ENCODE results near the gene DDTL. TPM values are rescaled to one million over a fixed set of nuclear protein-coding genes. Genes with fewer than 3 reads are reported as not detected.
A peak's percentile ranks its signal among the peaks of the same experiment; 100 is the strongest.

Gene DDTL
- total and polyA plus RNA-seq, 2 of the 4 experiments (the other 2 are of a cell fraction): 0.36 to 1.5 TPM

- BruUV-seq (replicated peaks): no TSS peak
- H2BK120ac ChIP-seq (ENCODE audit: low read depth, low read length): no peak overlapping the region
Observed at GRCh38 chr22:24006914-24007214, 40.2 kb downstream of the DDTL start.

More at GRCh38 chr22:24006914-24007214, 40.2 kb downstream of the DDTL start:
- no peak for ATAC-seq (ENCODE audit: low read depth)
- H2BK15ac ChIP-seq (ENCODE audit: low read depth, low read length): no peak overlapping the region
- H3K9me3 ChIP-seq (ENCODE audit: control insufficient read depth, insufficient read depth, low read length): no peaks in the 10 kb centered on the region
- in situ Hi-C loops (cut with MboI; ENCODE audit: low sequenced_read_pairs) (no loop called here), intact Hi-C loops (cut with micrococcal nuclease) (no loop called here), dilution Hi-C loops (cut with HindIII; ENCODE audit: low sequenced_read_pairs, unreplicated experiment) (no loop called here)
- peak overlapping the region; percentile 20 for H2AK9ac ChIP-seq (replicated peaks; ENCODE audit: low read depth, low read length, poor library complexity)
- no peak overlapping the region for H3K56ac ChIP-seq (ENCODE audit: extremely low read depth, insufficient read depth, low read length)
- no peak overlapping the region for H2BK20ac ChIP-seq (ENCODE audit: low read depth, low read length)
- peaks cover 4 to 5% of the 10 kb centered on the region in 2 experiments; a peak in 3 of 4 replicates for H3K79me1 ChIP-seq (ENCODE audit: low read depth in 1 of 2, low read length in 2 of 2)
- no peak overlapping the region for H4K91ac ChIP-seq (ENCODE audit: insufficient read depth, low read depth, low read length)
- no peaks in the 10 kb centered on the region for H3K36me3 ChIP-seq (ENCODE audit: control insufficient read depth, insufficient read depth, low read length)
- no peaks in the 10 kb centered on the region for H3K9me1 ChIP-seq (ENCODE audit: insufficient read depth, low read length)
- no peak for DNase-seq
- no peak overlapping the region for H3K27ac ChIP-seq (ENCODE audit: insufficient read depth, low read length)
- H3K23ac ChIP-seq (ENCODE audit: low read depth, low read length): no peak overlapping the region
- no peak overlapping the region for H4K8ac ChIP-seq (ENCODE audit: low read depth in 2 of 2, low read length in 2 of 2)
- H2AFZ ChIP-seq (replicated peaks; ENCODE audit: low read length, poor library complexity): no peak overlapping the region
- ChIA-PET POLR2A (ENCODE audit: unreplicated experiment) (no interaction called here), CTCF (no interaction called here)
- H3K4ac ChIP-seq (ENCODE audit: low read depth, low read length): no peak overlapping the region
- no peaks in the 10 kb centered on the region for H3K4me1 ChIP-seq (ENCODE audit: control insufficient read depth, insufficient read depth, low read length)
- no CpG with 5 or more reads among the region's 6 CpGs for WGBS, 2 experiments (ENCODE audit: extremely low coverage in 2 of 2, insufficient read length in 1 of 2)
- no peak overlapping the region for H3K14ac ChIP-seq (replicated peaks; ENCODE audit: low read depth, low read length)
- no peak overlapping the region for H3K9ac ChIP-seq (ENCODE audit: low read depth, low read length)
- no peak overlapping the region for H2BK5ac ChIP-seq (ENCODE audit: low read depth, low read length, poor library complexity, severe bottlenecking)
- TF ChIP-seq CEBPB (IDR thresholded peaks at IDR 0.05; ENCODE audit: low read depth, low read length) (no peak), BHLHE40 (IDR thresholded peaks at IDR 0.05; ENCODE audit: low read depth, low read length) (no peak), CHD1 (IDR thresholded peaks at IDR 0.05; ENCODE audit: low read depth, low read length) (no peak), USF2 (IDR thresholded peaks at IDR 0.05; ENCODE audit: low read depth, low read length) (no peak), MXI1 (IDR thresholded peaks at IDR 0.05; ENCODE audit: borderline replicate concordance, low read depth, low read length) (no peak), SMC3 (IDR thresholded peaks at IDR 0.05; ENCODE audit: low read depth, low read length) (no peak), CTCF (conservative IDR thresholded peaks at IDR 0.05; ENCODE audit: low read depth, low read length) (no peak)
- H3K4me2 ChIP-seq (ENCODE audit: low read depth, low read length): no peak overlapping the region
- H3K27me3 ChIP-seq (ENCODE audit: control insufficient read depth, insufficient read depth, low read length): no peaks in the 10 kb centered on the region; the same call in 1 of the 2 replicates
- no peak overlapping the region for H3K18ac ChIP-seq (ENCODE audit: low read depth, low read length)
- H4K5ac ChIP-seq (ENCODE audit: low read depth, low read length): no peak overlapping the region
- H4K20me1 ChIP-seq (ENCODE audit: insufficient read depth, low read length): no peaks in the 10 kb centered on the region
- H3K4me3 ChIP-seq (ENCODE audit: insufficient read depth, low read depth, low read length): no peak overlapping the region
- no peak overlapping the region for H2AK5ac ChIP-seq (ENCODE audit: low read depth, low read length)

All from IMR-90 (cell line).